Erythroblast (primary cell): ENCODE data around the gene PPP2R5B.

Source experiments
- GATA1 ChIP-seq: IDR thresholded peaks from 2 replicates; pipeline ENCODE4 v1.6.1; 2011; ENCODE audit warnings: low read depth, mild to moderate bottlenecking, control low read depth, low read length, moderate library complexity
- POLR2A ChIP-seq: IDR thresholded peaks from 2 replicates; pipeline ENCODE4 v1.6.1; 2011; ENCODE audit warnings: mild to moderate bottlenecking, low read length

DNA sequence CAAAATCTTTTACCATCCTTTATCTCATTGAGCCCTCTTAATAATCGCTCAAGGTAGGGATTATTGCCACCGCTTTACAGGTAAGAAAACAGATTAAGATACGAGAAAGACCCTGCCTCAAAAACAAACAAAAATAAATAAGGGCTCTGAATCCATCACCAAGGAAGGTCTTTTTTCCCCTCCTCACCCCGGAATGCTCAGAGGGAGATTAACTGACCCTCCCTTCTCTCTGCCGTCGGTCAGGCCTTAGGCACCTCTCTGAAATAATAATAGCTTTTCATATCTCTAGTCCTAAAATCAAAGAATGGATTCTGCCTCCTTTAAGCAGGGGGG lies 6.9 kb upstream of the PPP2R5B start:
- no peak for TF ChIP-seq POLR2A
- no peak for TF ChIP-seq GATA1
